HG03095 (cell line): ENCODE measurements around the gene KCNIP4.

Source experiments
- ATAC-seq: cut with Tn5 transposase; IDR thresholded peaks from one replicate; pipeline ENCODE4 v1.9.1; 2021; ENCODE audit warnings: moderate library complexity; ENCODE audit not compliant: unreplicated experiment

The KCNIP4 gene

DNA sequence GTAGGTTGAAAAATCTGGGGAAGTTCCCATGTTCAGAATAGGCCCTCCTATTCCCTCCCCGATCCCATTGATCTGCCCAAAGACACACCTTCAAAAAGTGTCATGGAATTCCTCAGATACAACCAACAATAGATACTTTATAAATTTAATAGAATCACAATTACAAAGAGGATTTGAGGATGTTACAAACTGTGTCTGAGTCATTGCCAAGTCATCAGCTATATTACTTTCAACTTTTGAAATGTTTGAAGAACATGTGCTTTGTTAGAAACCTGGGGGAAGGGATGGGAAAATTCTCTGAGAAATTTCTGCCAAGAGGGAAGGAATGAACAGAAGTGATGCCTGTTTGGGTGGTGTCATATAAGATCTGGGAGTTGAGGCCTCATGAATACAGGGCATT, 46.7 kb downstream of the KCNIP4 start:
- no peak for ATAC-seq

DNA sequence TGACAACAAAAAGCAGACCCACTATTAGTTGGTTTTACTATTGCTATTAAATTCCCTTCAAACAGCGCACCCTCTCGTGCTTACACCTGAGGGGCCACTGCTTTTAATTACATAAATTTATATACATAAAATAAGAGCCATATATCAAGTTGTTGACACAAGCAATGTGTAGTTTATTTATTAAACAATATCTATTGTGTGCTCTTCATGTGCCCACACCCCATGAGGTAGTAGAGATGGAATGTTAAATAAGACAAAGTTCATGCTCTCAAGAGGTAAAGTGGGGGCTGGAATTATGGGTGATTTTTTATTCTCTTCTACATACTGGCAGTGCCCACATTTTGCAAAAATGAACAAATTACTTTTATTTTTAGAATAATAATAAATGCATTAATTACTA, 47.3 kb downstream of the KCNIP4 start:
- ATAC-seq = no peak

DNA sequence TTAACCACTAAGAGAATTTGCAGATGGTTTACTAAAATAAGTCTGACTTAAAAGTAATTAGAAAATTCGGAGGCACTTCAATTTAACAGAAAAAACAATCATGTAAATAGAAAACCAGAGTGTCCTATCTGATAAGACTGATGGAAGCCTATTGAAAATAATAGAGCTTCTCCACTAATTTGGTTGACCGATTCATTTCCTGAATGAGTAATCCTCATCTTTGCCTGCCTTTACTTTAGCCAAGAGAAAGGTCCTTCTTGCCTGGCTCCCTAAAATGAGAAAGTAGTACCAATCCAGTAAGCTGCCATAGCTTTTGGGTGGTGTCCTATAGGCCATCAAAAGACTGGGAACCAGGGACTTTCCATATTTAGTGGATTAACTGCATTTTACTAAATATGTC, 48.4 kb downstream of the KCNIP4 start:
- ATAC-seq = no peak

DNA sequence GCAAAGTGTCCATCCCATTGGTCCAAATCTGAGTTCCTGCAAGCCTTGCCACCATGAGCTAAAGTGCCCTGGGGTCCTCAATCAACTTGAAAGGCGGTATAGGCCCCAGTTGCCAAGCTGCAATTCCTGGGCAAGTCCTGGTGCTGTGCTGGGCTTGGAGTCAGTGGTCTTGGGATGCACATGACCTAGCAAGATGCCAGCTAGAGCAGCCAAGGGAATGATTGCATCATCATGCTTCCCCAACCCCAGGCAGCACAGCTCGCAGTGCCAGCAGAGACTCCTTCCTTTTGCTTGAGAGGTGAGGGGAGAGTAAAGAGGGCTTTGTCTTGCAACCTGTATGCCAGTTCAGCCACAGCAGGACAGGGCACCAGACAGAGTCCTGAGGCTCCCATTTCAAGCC, 50.5 kb downstream of the KCNIP4 start:
- no peak for ATAC-seq

DNA sequence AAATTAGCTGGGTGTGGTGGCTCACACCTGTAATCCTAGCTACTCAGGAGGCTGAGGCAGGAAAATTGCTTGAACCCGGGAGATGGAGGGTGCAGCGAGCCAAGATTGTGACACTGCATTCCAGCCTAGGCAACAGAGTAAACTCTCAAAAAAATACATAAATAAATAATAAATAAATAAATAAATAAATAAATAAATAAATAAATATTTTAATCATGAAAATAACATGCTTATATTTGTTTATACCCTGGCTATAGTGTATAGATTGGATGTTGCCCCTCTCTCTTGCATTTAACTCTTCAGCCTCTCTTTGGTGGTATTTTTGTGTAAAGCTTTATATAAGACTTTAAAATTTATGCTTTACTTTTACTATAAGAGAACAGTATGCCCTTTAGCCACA, 51.8 kb downstream of the KCNIP4 start:
- no peak for ATAC-seq

DNA sequence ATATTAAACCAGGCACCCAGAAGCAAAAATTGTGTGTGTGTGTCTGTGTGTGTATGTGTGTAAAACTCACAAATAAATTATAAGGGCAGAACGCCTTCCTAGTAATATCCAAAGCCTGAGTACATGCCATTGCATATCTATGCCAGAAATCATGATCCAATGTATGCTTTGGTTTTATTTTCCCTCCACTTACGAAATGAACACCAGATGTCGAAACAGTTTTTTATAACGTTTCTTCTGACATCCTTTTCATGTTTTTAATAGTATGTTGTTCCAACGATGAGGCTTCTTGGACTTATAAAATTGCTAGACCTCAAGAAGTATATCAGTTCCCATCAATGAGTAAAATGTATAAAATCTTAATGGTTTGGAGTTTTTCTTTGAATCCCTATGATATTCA, 55.4 kb downstream of the KCNIP4 start:
- no peak for ATAC-seq

DNA sequence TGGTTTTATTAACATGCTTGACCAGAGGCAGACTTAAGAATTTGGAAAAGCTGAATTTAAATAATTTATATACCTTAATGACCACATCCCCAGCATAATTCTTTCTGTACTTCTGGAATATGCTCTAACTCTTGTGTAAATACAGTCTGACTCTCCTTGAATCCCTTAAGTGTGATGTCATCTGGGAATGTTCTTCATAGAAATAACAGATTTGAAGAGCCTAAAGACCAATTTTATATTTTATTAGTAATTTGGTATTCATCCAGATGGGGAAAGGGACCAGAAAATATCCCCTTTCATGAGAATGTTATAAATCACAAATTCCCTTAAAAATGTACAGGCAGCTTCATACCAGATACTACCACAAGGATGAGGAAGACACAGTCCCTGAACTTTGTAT, 58.3 kb downstream of the KCNIP4 start:
- ATAC-seq = no peak

DNA sequence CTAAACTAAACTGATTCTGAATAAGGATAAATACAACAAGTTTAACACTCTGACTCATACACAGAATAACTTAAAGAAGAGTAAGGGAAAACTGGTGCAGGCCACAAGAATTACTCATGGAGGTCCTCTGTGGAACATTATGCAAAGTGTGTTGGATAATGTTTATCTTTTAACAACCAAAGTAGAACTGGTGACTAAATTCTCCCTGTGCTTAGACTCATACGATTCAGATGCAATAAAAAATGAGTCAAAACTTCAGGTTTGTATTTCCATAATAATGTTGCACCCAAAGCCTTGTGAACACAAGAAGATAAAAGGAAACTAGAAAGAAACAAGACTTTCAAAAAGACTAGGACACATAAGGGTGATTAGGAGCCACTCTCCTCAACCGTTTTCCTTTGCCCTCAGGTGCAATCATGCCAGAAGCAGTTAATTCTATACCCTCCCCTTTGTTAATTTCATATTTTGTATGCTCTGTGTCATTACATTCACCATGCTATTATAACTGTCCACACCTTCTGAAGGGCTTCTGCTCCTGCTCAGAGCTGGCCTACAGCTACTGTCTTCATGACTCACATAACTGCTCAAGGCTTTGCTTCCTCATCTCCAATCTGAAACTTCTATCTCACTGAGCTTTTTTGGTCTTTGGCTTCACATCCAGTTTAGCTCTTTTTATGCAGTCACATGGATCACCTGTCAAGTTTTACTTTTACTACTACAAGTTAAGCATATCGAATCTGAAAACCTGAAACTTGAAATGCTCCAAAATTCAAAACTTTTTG, 60.2 kb downstream of the KCNIP4 start:
- ATAC-seq = no peak

DNA sequence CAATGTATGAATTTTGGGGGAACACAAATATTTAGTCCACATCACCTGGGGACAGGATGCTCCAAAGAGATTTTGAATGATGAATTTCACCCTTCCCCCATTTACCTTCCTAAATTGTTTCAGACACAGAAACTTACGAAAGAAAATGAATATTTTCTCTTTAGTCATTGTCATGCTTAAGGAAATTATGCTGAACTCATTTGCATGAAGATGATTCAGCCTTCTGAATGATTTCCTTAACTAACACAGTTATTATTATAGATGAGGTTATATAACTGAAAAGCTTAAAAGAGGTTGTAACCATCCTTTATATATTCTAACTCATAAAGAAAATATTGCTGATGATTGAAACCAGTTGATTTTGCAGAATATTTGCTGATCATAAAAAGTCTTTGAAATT, 61.1 kb downstream of the KCNIP4 start:
- no peak for ATAC-seq

DNA sequence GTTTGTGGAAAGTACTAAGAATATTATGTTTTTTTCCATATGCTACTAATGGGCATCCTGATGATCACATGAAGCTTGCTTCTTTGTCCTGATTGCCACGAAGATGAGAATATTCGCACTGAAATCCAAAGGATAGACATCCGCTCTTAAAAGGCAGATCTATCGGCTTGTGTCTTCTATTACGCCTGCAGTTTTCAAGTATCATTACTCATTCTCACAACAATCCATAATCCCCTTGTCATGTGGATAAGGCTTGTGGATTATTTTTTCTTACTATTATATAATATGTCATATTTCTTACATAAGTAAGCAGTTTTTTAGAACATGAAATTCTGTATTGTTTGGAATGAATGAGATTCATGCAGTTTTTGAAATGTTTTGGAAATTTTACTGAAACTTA, 62.8 kb downstream of the KCNIP4 start:
- no peak for ATAC-seq

DNA sequence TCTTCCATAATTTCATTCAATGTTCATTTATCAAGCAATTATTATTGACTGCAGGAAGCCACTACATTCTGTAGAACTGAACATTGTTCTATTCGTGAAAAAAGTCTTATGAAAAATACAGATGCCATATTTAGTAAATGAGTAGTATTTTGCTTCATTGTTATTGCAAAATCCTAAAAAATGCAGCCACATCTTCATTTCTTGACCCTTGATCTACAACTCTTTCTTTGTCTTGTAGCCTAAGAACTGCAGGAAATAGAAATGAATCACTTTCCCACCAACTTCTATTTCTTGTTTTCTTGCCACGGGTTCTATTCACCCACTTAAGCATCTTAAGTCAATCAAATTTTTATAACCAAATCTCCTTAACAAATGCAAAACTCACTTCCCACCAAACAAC, 63.3 kb downstream of the KCNIP4 start:
- no peak for ATAC-seq

DNA sequence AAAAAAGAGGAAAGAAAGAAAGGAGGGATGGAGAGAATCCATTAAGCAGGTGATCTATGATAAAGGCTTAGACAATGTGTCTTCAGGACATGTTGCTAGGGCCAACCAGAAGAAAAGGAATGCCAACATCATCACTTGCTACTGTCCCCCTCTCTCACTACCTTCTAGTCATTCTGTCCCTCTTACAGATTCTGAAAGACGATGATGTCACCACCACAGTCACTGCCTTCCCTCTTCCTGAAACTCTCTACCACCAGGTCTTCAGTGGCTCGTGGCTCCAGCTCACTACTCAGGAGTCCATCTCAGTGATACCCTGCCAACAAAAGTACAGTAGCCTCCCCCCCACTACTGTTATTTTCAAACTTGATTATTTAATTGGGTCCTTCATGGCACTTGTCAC, 64.0 kb downstream of the KCNIP4 start:
- ATAC-seq = no peak

DNA sequence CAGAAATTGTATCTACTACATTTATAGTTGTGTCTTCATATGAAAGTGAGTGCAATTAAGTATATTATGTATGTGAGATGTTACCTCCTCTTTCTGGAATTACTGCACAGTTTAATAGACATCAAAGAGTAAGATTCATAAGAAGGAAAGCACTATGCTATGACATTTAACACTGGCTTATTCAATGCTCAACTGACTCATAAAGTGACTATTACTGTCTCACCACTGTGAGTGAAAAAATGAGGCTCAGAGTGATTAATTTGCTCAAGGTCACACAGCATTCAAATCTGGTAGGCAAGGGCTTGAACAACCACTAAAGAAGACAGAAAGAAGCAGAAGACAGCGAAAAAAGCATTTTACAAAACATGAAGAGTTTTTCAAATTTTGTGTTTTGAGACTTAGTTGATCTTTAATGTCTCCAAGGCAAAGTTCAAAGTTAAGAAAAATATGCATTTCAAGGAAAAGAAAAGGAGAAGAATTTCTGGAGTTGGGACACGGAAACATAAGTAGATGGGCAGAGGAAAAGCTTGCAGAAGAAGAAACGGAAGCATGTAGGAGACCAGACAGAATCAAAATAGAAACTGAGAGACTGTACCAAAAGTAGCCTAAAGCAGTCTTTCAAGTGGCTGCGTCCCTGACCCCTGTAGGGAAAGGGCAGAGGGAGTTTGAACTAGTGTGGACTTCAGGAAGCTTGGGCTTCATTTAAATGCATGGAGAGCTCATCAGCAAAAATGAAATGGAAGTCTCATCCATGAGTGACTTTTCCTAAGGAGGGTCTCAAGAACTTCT, 66.3 kb downstream of the KCNIP4 start:
- ATAC-seq = no peak

DNA sequence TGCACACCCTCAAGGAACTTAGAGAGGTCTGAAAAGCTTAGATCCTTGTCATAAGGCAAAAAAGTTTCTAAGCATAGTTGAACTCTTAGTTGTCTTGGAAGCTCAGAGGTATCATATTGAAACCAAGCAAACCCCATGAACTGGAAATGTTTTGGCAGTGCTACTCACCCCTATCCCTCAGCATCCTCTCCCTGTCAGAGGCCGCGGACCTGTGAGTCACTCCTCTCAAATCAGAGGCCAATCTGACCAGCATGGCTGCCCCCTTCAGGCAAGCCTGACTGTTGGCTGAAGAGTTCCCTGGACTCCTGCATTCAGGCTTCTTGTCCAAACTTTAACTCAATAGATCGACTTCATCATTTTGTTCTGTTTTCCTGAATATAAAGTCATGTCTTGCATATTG, 69.4 kb downstream of the KCNIP4 start:
- ATAC-seq = no peak

DNA sequence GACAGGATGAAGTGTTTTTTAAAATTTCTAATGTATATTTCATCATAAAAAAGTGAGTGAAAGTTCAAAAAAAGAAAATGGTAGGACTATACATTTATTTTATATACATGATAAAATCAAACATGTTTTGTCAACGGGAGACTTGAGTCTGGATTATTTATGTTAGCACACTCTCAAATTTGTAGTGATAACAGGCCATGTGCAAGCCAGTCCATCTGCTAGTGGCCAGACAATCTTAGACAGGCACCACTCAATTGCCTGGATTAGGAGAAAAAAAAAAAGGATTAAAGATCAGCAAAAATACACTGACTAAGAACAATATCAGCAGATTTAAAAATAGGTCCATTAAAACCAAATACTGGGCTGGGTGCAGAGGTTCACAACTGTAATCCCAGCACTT, 71.9 kb downstream of the KCNIP4 start:
- ATAC-seq = no peak

DNA sequence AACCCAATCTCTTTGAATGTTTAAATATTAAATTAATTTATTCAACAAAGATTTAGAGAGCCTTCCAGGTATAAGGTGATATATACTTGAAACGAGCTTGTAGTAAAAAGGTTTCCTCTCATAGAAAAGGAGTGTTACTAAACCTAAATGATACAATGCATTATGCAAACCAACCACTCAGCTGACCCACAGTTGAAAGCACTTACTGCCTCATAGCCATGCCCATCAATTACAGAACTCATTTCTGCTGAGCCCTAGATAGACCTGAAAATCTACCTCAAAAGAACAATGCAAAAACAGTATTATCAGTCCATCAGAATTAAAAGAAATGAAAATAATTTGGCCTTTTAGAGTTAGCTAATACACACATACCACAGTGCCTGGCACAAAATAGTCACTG, 75.4 kb downstream of the KCNIP4 start:
- ATAC-seq = no peak

DNA sequence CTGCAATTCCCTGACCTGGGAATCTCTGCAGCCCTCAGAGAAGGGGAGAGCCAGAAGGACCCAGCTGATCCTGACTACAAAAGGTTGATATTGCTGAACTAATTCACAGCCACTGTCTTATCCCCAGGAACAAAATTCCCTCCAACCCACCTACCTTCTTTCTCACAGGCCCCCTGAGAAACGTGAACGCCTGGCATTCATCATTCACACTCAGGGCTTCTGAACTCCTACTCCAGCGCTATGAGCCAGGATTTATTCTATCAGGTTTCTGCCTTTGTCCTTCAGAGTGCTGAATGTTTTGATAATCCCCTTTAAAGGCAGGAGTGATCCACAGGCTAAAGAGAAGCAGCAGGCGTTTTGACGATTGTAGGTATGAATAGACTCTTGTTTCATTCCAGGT, 76.5 kb downstream of the KCNIP4 start:
- ATAC-seq = no peak

DNA sequence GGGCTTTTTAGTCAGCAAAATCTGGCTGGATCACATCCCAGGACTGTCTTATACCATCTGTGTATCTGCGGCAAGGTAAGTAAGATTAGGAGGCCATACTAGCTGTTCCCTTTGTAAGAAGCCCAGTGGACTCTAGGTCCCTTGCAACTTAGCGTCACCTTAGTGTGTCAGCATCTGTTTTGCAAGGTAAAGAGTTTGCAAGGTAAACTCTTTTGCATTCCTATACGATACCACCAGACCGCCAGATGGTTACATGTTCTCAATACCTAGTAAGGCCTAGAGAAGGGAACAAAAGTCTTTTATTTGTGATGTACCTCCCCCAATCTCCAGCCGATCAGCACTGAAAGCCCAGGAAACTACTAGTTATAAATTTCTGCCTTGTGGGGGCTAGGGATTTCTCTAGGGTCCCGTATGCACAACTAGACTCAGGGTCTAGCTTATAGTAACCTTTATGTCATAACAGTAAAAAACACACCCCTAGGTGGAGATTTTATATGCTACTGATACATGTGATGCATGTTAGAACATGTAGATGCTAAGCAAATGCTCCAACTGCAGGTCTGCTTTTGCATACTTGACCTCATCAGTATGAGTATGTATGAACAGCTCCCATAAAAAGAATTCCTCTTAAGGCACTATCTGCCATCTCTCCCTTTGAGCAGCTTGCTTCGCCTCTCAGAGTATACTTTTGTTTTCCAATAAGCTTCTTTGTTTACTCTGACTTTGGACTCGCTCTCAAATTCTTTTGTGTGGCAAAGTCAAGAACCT, 78.4 kb downstream of the KCNIP4 start:
- no peak for ATAC-seq

DNA sequence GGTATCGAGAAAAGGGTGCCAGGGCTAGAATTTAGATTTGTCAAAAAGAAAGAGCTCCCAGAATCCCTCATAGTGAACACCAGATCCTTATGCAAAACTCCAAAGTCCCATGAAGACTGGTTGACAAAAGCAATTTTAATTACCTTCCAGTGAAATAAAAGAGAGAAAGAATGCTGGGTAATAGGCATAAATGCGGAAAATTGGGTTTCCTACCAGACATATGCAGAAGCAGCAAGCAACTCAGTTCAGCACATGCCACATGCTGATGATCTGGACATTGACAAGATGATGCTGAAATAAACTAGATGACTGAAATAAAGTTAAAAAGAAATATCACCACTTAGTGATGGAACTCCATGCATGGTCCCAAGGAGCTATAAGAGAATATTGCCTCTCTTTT, 83.9 kb downstream of the KCNIP4 start:
- ATAC-seq = no peak

DNA sequence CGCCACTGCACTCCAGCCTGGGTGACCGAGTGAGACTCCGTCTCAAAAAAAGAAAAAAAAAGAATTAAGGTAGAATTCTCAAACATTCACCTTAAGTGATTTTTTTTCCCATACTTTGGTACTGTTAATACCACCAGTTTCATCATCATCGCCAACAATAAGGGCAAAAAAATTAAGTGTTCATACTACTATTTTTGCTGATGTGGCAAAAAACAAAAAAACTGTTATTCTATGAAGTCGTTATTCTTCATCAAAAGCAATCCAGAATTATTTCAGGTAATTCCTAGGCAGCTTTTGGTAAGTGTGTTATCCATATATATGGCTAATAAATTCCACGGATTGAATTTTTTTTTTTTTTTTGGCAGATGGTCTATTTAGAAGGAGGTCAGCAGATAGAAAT, 85.7 kb downstream of the KCNIP4 start:
- no peak for ATAC-seq

DNA sequence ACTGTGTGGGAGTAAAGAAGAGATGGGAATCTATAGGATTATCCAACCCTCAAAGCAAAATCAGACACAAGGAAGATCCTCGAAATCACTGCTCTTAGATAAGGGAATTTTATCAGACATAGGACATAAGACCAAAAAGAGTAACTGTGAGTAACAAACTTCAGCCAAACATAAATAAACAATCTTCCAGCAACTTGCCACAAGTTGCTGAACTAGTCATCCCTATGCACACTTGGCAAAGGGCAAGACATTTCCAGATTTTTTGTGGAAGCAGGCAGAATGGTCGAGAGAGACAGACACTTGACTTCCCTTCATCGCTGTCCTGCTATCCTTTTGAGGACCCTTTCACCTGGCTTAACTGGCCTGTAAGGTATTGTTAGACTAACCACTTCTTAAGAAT, 89.6 kb downstream of the KCNIP4 start:
- ATAC-seq = no peak

DNA sequence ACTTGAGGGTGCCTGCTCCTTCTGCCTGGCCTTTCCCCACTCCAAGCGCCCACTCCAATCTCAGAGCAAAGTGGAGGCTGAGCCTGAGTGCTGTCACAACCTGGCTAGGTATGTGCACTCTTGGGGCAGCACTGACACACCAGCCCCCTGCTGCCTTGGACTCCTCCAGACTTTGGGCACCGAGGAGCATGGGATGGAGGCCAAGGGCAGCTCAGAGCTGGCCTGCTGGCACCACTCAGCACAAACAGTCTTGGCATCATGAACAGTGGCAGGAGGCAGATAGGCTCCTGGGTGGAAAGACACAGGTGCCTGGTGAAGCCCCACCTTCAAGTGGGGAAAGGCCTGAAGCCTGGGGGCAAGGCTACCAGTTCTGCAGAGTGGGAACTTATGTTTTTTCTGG, 91.8 kb downstream of the KCNIP4 start:
- no peak for ATAC-seq
